ENCODE data around the gene MCUB.
"Not testable (repeated sequence)": the region's sequence is repeated elsewhere in the genome, so short reads cannot be mapped to it uniquely, and the experiment has no call there.

MCUB gene

DNA sequence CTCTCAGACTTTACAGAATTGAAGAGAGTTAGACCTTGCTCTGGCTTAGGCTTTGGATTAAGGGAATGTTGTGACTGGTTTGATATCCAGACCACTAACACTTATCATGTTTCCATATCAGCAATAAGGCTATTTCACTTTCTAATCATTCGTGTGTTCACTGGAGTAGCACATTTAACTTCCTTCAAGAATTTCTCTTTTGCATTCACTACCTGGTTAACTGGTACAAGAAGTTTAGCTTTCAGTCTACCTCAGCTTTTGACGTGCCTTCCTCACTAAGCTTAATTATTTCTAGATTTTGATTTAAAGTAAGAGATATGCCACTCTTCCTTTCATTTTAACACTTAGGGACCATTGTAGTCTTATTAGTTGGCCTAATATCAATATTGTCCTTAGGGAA lies 80.6 kb downstream of the MCUB start:
- no peak for DNase-seq

DNA sequence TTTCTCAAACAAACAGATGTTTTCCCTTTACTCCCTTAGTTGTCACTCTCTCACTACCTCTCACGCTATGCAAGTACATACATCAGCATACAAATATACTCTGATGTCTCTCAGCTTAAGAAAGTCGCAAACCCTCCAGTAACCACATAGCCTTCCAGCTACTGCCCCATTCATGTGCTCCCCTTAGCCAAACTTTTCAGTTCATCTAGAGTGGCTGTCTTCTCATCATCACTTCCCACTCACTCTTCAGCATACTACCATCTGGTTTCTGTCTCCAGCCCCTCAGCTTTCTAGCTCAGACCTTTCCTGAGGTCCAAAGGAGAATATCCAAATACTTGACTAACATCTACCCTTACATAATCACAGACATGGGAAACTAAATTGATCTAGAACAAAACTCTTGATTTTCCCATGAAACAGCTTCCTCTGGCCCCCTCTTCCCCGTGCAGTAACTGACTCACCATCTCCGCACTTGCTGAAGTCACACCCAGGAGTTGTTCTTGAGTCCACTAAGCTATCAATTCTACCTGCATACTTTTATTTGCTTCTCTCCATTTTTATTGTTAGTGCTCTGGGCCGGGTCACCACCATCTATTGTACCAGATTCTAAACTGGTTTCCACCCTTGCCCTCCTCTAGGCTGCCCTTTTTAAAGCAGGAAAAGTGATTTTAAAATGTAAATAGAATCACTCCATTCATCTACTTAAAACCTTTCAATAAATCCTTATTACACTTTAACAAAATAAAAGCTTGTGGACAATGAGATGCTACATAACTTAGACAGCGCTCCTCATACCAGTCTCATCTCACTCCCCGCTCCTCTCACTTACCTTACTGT lies 86.0 kb downstream of the MCUB start:
- no peak for DNase-seq

DNA sequence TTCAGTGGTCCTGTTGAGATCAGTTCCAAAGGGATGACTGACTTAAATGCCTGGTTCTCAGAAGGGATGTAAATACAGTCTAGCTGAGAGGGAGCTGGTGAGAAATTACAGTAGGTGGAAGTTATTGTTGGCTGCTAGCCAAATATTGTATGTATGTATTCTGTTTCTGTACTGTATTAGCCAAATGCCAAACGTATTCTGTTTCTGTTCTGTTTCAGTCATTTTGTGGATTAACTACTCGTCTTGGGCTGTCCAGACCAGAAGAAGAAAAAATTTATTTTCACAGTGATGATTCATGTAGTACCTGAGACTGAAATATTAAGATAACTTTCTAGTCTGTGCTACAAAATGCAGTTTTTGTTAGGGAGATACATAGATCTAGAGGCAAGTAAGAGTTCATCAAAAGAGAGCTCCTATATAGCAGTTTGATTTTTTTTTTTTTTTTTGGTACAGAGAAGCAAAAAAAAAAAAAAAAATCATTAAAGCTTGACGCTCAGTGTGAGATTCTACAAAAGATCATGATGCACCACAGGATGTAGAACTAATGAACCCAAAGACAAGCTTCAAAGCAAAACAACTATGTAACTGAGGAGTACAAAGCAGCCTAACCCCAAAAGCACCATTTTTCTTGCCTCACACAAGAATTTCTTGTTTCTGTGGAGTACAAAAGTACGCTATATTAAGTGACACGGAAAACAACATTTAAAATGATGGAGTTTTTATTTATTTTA lies 88.4 kb downstream of the MCUB start:
- peak; percentile 20 for DNase-seq

DNA sequence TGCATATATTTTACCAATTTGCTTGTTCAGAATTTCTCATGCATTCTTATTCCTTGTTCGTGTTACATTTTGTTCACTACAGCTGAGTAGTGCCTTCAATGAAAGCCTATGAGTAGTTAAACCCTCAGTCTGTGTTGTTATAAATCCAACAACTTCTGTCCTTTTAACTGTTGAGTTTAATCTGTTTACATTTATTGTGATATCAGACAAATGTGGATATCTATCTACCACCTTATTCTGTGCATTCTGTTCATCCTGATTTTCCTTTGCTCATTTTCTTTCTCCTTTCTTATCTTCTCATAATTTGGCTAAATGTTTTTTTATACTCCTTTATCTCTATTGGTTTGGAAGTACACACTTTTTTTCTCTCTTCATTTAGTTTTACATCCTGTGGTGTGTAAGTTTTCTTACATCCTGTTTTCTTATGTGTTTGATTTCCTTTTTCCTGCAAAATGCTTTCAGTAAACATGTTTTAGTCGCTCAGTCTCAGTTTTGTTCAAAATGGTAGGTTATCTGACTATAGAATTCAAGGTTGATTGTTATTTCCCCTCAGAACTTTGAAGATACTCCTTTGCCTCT lies 89.0 kb downstream of the MCUB start:
- DNase-seq = no peak

DNA sequence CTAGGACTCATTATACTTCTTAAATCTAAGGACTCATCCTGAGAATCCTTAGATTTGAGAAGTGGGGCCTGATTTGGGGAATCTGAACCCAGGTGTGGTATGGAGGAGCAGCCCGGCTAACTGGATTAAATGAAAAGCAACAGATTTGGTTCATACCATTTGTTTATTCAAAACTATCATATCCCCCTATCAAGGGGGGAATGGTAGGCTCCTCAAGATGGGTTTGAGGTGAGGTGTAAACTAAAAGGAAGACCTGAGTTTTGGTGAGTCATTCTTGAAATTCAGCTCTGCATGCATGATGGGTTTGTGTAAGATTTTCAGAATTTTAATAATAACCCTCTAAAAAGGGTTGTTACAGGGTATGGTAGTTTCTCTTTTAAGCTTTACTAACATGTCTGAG lies 89.8 kb downstream of the MCUB start:
- no peak for DNase-seq

DNA sequence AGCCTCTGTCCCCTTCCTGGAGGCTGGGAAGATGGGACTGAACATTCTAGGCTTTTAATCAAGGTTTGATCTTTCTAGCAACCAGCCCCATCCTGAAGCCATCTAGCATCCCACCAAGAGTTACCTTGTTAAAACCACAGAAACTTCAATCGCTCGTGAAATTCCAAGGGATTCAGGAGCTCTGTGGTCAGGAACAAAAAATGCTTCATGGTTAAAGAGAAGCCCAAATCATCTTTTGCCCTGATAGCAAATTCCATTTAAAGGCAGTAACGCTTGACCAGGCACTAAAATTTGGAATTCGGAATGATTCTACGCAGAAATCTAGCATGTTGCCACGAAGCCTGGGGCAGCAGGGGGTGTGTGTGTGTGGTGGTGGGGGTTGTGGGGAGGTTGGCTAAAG lies 95.3 kb downstream of the MCUB start:
- DNase-seq = no peak

DNA sequence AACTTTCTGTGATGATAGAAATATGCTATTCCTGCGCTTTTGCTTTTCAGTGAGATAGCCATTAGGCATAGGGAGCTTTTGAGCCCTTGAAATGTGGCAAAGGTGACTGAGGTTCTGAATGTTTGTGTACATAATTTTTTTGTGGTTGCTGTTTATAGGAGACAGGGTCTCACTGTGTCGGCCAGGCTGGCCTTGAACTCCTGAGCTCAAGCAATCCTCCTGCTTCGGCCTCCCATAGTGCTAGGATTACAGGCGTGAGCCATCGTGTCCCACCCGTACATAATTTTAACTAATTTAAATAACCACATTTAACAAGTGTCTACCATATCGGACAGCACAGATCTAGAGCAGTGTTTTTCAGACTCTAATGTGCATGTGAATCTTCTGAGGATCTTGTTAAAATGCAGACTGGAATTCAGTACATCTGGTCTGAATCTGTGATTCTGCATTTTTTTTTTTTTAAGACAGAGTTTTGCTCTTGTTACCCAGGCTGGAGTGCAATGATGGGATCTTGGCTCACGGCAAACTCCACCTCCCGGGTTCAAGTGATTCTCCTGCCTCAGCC lies 97.9 kb downstream of the MCUB start:
- no peak for DNase-seq

DNA sequence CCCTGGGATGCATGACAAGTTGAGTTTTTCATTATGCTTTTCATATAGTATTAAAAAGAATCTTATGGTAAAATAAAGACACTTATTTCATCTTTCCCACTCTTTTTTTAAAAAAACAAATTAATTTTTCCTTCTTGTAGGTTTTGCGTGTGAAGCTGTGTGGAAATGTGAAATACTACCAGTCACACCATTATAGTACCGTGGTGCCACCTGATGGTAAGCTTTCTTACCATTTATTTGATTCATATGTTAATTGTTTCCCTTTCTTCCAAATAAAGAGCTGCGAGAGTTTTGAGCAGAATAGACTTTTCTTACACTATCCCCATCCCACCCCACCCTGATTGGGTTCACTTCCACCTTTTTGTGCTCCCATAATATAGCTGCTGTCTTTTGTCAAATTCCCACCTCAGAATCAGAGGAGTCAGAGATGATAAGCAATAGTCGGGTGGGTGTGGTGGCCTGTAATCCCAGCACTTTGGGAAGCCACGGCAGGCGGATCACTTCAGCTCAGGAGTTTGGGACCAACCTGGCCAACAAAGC lies 98.9 kb downstream of the MCUB start:
- DNase-seq = no peak

DNA sequence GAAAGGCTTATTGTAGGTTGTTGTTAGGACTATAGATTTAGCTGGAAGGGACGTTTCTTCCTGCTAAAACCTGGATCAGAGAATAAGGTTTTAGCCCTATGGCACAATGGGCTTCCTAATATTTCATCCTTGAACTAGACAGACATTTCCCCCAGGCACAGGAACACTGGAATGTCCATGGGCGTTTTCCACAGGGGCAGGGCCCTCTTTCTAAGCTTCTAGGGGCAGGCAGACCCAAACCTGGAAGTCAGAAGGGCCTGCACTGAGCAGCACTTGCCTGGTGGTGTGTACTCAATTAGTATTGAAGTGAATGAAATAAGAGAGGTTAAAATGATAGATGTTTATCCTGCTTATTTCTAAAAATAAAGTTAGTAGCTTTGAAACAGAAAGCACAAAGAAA lies 102.1 kb downstream of the MCUB start:
- no peak for DNase-seq

DNA sequence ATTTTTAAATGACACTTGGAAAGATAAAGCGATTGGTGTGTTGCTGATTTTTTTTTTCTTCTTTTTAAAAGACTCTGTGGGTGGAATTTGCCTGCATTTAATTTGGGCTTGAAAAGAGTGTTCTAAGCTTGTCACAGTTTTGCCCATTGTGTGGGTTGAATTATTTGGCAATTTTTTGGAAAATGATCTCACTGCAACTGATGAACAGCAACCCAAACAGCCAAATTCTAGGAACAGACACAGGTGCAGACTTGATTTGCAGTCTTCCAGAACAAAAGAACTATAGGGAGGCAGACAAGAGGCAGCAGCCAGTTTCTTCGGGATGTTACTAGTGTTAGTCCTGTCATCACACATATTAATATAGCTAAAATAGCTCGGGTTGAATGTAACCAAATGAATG lies 102.7 kb downstream of the MCUB start:
- no peak for DNase-seq

DNA sequence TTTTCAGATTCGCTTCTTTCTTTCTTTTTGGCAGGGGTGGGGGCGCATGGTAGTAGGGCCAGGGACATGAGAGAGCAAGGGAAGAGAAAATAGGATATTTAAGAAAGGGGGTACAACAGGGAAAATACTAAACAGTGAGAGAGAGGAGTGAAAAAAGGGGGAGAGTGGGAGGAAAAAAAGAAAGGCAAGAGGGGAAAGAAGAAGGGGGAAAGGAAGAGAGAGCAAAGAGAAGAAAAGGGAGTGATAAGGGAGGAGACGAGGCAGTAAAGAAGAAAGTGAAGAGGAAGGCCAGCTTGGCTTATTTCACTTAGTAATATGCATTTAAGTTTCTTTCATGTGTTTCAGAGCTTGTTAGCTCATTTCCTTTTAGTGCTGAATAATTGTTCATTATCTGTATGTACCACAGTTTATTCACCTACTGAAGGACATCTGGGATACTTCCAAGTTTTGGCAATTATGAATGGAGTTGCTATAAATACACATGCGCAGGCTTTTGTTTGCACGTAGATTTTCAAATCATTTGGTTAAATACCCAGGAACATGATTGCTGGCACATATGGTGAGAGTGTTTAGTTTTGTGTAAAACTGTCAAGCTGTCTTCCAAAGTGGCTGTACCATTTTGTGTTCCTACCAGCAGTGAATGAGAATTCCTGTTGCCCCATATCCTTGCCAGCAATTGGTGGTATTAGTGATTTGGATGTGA lies 105.9 kb downstream of the MCUB start:
- DNase-seq = peak; percentile 86

DNA sequence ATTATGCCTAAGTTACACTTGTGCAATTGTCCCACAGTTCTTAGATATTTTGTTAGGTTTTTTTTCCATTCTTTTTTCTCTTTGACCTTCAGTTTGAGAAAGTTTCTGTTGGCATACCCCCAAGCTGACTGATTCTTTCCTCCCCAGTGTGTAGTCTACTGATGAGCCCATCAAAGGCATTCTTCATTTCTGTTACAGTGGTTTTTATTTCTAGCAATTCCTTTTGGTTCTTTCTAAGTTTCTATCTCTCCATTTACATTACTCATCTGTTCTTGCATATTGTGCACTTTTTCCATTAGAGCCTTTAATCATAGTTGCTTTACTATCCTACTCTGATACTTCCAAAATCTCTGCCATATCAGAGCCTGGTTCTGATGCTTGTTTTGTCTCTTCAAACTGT lies 111.3 kb downstream of the MCUB start:
- DNase-seq = no peak

DNA sequence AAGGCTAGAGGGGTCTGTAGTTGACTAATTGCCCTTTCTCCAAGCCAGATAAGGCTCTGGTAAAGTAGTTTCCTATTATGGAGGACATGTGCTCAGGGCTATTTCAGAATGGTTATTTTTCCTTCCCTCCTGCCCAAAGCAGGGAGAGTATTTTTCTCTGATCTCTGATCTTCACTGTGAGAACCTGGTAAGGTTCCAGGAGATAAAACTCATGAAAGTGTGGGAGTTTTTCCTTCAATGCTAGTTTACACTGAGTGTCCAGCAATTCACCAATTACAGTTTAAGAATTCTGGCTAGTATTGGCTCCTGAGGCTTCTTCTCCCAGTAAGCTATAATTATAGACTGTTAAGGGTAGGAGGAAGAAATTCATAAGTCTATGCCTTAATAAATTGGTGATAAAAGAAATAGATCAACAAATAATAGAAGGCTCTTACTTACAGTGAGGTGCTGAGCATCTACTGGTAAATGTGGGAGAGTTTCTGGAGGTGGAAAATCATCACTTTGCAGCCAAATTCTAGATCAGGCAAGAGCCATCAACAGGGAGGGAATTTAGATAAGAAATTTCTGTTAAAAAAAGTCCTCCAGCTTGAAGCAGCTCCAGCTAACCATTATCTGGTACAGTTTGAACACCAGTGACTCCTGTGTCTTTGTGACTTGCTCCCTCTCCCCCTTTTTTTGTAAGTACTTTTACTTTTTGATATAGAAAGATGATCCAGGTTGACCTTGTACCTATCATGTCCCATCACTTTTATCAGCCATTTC lies 112.3 kb downstream of the MCUB start:
- DNase-seq = no peak

DNA sequence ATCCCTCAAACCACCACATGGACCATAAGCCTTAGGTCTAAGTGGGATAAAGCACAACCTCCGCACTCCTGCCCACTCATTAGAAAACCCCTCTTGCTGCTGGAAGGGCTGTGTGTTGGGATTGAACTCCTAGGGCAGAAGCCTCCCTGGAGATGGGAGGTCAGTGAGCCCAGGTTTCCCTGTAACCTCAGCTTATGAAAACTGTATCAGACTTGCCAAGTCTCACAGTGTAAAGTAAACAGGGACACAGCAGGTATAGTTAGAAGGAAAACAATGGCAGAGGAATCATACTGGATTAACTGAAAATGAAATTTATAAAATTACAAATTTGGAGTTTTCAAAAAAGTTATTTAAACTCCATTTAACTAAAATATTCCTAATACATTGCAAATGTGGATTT lies 113.3 kb downstream of the MCUB start:
- DNase-seq = no peak

DNA sequence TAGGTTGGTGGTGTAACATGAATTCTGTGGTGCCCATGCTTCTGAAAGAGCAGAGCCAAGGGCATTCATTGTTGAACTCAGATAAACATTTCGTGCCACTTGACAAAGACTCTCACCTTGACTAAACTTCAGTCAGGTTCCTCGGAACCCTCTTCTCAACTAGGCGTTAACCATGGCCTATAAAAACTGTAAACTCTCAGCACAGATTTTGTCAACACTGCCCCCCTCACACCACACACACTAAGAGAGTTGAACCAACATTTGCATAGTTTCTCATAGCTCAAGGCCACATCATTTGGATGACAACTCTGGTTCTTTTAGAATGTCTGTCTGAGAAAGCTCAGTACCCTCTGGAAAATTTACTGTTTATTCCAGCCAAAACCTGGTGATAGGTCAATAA lies 115.1 kb downstream of the MCUB start:
- no peak for DNase-seq

DNA sequence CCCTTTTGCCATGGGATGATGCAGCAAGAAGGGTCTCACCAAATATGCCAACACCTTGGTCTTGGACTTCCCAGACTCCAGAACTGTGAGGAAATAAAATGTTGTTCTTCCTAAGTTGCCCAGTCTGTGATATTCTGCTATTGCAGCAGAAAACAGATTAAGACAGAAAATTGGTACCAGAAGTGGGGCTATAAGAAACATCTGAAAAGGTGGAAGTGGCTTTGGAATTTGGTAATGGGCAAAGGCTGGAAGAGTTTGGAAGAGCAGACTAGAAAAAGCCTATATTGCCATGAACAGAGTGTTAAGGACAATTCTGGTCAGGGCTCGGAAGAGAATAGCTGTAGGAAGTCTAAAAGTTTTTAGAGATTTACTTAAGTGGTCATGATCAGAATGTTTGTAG lies 115.8 kb downstream of the MCUB start:
- DNase-seq = no peak

DNA sequence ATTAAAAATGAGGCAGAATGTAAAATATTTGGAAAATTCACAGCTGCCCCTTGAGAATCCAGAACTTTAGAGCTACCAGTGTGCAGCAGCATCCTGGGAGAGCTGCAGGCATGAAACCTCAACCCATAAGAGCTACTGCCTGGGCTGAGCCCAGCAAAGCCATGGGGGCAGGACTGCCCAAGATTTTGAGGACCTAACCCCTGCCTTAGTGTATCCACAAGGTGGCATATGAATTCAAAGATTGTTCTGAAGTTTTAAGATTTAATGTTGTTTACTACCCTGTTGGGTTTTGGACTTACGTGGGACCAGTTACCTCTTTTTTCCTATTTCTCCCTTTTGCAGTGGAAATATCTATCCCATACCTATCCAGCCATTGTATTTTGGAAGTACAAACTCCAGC lies 116.8 kb downstream of the MCUB start:
- no peak for DNase-seq

DNA sequence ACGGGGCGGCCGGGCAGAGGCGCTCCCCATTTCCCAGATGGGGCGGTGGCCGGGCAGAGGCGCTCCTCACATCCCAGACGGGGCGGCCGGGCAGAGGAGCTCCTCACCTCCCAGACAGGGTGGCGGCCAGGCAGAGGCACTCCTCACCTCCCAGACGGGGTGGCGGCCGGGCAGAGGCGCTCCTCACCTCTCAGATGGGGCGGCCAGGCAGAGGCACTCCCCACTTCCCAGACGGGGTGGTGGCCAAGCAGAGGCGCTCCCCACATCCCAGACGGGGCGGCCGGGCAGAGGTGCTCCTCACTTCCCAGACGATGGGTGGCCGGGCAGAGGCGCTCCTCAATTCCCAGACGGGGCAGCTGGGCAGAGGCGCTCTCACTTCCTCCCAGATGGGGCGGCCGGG lies 118.4 kb downstream of the MCUB start:
- not testable (repeated sequence) for DNase-seq

DNA sequence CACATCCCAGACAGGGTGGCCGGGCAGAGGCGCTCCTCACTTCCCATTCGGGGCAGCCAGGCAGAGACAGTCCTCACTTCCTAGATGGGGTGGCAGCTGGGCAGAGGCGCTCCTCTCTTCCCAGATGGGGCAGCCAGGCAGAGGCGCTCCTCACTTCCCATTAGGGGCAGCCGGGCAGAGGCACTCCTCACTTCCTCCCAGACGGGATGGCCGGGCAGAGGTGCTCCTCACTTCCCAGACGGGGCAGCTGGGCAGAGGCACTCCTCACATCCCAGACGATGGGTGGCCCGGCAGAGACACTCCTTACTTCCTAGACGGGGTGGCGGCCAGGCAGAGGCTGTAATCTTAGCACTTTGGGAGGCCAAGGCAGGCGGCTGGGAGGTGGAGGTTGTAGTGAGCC lies 118.9 kb downstream of the MCUB start:
- not testable (repeated sequence) for DNase-seq

DNA sequence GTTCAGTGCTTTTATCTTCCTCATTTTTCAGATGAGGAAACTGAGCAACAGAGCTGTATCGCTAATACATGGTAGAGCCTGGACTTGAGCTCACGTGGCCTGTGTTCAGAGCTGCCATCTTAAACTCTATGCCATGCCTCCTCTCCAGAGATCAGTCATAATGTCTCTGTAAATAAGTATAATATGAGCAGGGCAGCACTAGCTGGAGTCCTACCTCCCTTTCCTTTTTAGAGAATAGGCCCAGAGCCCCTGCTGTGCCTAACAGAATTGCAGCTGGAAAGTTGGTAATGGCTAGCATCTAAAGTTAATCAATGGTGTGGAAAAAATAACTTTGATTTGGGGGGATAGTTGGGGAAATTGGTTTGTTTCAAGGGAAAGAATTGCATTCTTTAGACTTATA lies 122.8 kb downstream of the MCUB start:
- DNase-seq = no peak

DNA sequence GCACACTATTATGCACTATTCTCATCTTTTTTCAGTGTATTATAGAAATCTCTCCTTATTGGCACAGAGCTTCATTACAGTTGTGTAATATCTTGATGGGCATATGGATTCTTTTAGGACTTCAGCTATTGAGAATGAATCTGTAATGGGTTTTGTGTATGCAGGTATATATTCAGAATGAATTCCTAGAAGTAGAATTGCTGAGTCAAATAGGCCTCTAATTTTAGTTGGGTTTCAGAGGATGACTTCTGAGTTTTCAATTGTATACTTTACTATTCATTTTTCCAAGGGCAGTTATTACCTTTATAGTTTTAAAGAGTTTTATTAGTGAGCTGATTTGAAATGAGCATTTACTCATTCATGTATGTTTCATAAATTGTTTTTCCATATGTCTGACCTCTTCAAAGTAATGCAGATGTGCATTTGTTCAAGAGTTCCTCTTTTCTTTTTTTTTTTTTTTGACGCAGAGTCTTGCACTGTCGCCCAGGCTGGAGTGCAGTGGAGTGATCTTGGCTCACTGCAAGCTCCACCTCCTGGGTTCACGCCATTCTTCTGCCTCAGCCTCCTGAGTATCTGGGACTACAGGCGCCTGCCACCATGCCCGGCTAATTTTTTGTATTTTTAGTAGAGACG lies 123.7 kb downstream of the MCUB start:
- DNase-seq = no peak

DNA sequence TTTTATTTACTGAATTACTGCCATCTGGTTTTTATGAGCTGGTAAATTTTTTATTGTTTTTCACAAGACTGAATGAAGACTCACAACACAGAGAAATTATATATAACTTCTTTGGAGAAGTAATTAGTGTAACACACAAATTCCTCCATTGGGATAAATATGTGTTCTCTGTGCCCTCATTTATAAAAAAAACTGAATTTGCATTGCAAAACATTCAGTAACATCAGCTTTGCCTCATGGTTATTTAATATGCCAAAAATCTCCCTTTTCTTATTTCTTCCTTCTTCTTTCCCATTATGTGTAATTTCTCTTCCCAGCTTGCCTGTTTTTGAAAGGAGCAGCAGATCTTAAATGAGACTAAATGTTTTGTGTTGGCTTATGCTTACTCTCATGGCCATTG lies 124.7 kb downstream of the MCUB start:
- DNase-seq = no peak
